GM12878 (cell line): ENCODE measurements around the gene RBMS3.

Experiments used
- ASH2L ChIP-seq: fragments of 300-600, 200-600 bp; sonication (generic); IDR thresholded peaks from 2 replicates; pipeline ENCODE4 v1.6.1; 2017; ENCODE audit warnings: low read depth, mild to moderate bottlenecking, borderline replicate concordance
- CBX3 ChIP-seq: fragments of 200-600 bp; sonication (generic); IDR thresholded peaks from 2 replicates; pipeline ENCODE4 v1.6.1; 2016; ENCODE audit warnings: low read depth, borderline replicate concordance
- CHD4 ChIP-seq: fragments of 200-600 bp; sonication (generic); IDR thresholded peaks from 2 replicates; pipeline ENCODE4 v1.6.1; 2016; ENCODE audit warnings: mild to moderate bottlenecking
- CREB1 ChIP-seq: IDR thresholded peaks from 2 replicates; pipeline ENCODE4 v1.6.1; 2012; ENCODE audit warnings: low read depth, mild to moderate bottlenecking, inconsistent platforms
- CTCF ChIP-seq, 3 experiments: IDR thresholded peaks in 2 of 3; conservative IDR thresholded peaks in 1 of 3; 2 replicates each; pipeline ENCODE4 v1.5.1; 2011; ENCODE audit warnings: low read depth in 3 of 3, low read length in 3 of 3, mild to moderate bottlenecking in 3 of 3, control low read depth in 2 of 3, moderate library complexity in 2 of 3, inconsistent platforms in 1 of 3, mixed read lengths in 1 of 3; ENCODE audit not compliant: control insufficient read depth in 2 of 3, insufficient read depth in 1 of 3; ENCODE audit errors: extremely low read depth in 1 of 3
- HCFC1 ChIP-seq: fragments of 150-350 bp; IDR thresholded peaks from 2 replicates; pipeline ENCODE4 v1.6.1; 2014; ENCODE audit warnings: low read length
- JUNB ChIP-seq: IDR thresholded peaks from 2 replicates; pipeline ENCODE4 v1.6.1; 2016; ENCODE audit warnings: antibody characterized with exemption, mild to moderate bottlenecking
- POLR2A ChIP-seq: IDR thresholded peaks from 2 replicates; pipeline ENCODE4 v1.6.1; 2011; ENCODE audit warnings: low read depth, mild to moderate bottlenecking, low read length
- POLR2AphosphoS5 ChIP-seq: IDR thresholded peaks from 2 replicates; pipeline ENCODE4 v1.6.1; 2011; ENCODE audit warnings: mild to moderate bottlenecking, low read length, inconsistent platforms
- SUPT20H ChIP-seq: IDR thresholded peaks from 2 replicates; pipeline ENCODE4 v1.6.1; 2011; ENCODE audit warnings: low read depth, mild to moderate bottlenecking, low read length, moderate library complexity, borderline replicate concordance; ENCODE audit not compliant: control insufficient read depth
- ZZZ3 ChIP-seq: IDR thresholded peaks from 2 replicates; pipeline ENCODE4 v1.6.1; 2011; ENCODE audit warnings: low read depth; ENCODE audit not compliant: control insufficient read depth, insufficient read length
- TF ChIP-seq, protein P1 (sequence below): IDR thresholded peaks from 2 replicates; pipeline ENCODE4 v1.6.1; 2012; ENCODE audit warnings: low read depth, low read length, improper control_type of control experiment

GRCh38 chr3:29282427-29283230 lies 1.8 kb downstream of the RBMS3 start:
- TF ChIP-seq CTCF (IDR thresholded peaks at IDR 0.05 in 2 of 3, conservative IDR thresholded peaks at IDR 0.05 in 1 of 3; ENCODE audit: control insufficient read depth in 2 of 3, extremely low read depth in 1 of 3, insufficient read depth in 1 of 3, low read depth in 3 of 3, low read length in 3 of 3) (no peak), CHD4 (no peak), ASH2L (no peak), ZZZ3 (no peak), POLR2A (no peak), CBX3 (no peak), HCFC1 (no peak), JUNB (no peak), CREB1 (no peak), POLR2AphosphoS5 (no peak; the same call in 1 of the 2 replicates), SUPT20H (no peak)
- TF ChIP-seq, protein P1, sequence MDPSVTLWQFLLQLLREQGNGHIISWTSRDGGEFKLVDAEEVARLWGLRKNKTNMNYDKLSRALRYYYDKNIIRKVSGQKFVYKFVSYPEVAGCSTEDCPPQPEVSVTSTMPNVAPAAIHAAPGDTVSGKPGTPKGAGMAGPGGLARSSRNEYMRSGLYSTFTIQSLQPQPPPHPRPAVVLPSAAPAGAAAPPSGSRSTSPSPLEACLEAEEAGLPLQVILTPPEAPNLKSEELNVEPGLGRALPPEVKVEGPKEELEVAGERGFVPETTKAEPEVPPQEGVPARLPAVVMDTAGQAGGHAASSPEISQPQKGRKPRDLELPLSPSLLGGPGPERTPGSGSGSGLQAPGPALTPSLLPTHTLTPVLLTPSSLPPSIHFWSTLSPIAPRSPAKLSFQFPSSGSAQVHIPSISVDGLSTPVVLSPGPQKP = no peak
